ENCODE measurements around the gene ACP4. TPM values are rescaled to one million over a fixed set of nuclear protein-coding genes. Genes with fewer than 3 reads are reported as not detected.

ACP4 gene
- polyA plus RNA-seq, 1 donor (not counting 4 experiments of a cell fraction or from before 2014, with no cell fraction given) = not detected

DNA sequence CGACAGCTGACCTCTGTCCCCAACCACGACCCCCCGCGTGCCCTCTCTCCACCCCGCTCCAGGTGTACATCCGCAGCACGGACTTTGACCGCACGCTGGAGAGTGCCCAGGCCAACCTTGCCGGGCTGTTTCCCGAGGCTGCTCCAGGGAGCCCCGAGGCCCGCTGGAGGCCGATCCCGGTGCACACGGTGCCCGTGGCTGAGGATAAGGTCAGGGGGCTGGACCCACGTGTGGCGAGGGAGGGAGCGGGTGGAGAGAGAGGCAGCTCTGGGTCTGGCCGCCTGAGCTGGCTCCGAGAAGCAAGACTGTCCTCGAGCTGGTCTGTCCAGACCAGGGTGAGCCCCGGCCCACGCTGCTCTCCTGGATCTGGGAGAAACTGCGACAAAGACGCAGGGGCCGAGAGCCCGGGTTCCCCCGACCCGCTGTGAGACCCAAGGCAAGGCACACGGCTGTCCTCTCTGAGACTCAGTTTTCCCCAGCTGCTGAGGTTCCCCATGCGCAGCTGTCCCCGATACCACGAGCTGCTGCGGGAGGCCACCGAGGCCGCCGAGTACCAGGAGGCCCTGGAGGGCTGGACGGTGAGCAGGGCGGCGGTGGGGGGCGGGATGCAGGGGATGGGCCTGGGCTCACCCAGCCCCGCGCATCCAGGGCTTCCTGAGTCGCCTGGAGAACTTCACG, 1.5 kb downstream of the ACP4 start:
- FAIRE-seq (no peak), DNase-seq (ENCODE audit: low read depth, low spot score) (no peak)
- H3K27me3 ChIP-seq (ENCODE audit: control insufficient read depth, extremely low read depth, insufficient read depth, low read length) = no peaks in the 10 kb centered on the region
- no peak overlapping the region for H3K4me3 ChIP-seq (ENCODE audit: control insufficient read depth in 2 of 3, extremely low read depth in 1 of 3, insufficient read depth in 2 of 3, low read depth in 1 of 3, low read length in 3 of 3)
- H3K9ac ChIP-seq (ENCODE audit: control insufficient read depth, extremely low read depth, insufficient read depth, low read length) = no peak overlapping the region
- TF ChIP-seq, protein P1, sequence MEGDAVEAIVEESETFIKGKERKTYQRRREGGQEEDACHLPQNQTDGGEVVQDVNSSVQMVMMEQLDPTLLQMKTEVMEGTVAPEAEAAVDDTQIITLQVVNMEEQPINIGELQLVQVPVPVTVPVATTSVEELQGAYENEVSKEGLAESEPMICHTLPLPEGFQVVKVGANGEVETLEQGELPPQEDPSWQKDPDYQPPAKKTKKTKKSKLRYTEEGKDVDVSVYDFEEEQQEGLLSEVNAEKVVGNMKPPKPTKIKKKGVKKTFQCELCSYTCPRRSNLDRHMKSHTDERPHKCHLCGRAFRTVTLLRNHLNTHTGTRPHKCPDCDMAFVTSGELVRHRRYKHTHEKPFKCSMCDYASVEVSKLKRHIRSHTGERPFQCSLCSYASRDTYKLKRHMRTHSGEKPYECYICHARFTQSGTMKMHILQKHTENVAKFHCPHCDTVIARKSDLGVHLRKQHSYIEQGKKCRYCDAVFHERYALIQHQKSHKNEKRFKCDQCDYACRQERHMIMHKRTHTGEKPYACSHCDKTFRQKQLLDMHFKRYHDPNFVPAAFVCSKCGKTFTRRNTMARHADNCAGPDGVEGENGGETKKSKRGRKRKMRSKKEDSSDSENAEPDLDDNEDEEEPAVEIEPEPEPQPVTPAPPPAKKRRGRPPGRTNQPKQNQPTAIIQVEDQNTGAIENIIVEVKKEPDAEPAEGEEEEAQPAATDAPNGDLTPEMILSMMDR (optimal IDR thresholded peaks at IDR 0.05 in 1 of 3, IDR thresholded peaks at IDR 0.05 in 1 of 3, conservative IDR thresholded peaks at IDR 0.05 in 1 of 3; ENCODE audit: extremely low read depth in 1 of 3, insufficient read depth in 2 of 3, low read length in 3 of 3) = no peak
- no peak for TF ChIP-seq EZH2 (IDR thresholded peaks at IDR 0.05; ENCODE audit: low read length)
- H3K9me1 ChIP-seq (ENCODE audit: control insufficient read depth, extremely low read depth, insufficient read depth, low read length) = no peaks in the 10 kb centered on the region
- H3K4me1 ChIP-seq (ENCODE audit: control insufficient read depth, extremely low read depth, insufficient read depth, low read length) = no peaks in the 10 kb centered on the region
- peaks cover 4 to 6% of the 10 kb centered on the region in 2 experiments for H3K36me3 ChIP-seq (ENCODE audit: control insufficient read depth in 2 of 2, extremely low read depth in 1 of 2, insufficient read depth in 2 of 2, low read length in 2 of 2)
- H3K4me2 ChIP-seq (ENCODE audit: control insufficient read depth, extremely low read depth, insufficient read depth, low read depth, low read length) = no peak overlapping the region
- H3K79me2 ChIP-seq (ENCODE audit: control insufficient read depth, insufficient read depth, low read length) = no peaks in the 10 kb centered on the region
- no peak overlapping the region for H2AFZ ChIP-seq (ENCODE audit: control insufficient read depth, low read length)
- no peaks in the 10 kb centered on the region for H3K9me3 ChIP-seq (ENCODE audit: control insufficient read depth, low read depth, low read length)
- dilution Hi-C loops (cut with MboI; ENCODE audit: extremely low pct_ligation_motif_present, low sequenced_read_pairs) = no loop called here
- H3K27ac ChIP-seq (ENCODE audit: control insufficient read depth, insufficient read depth, low read length) = no peak overlapping the region
- H4K20me1 ChIP-seq (ENCODE audit: control insufficient read depth, extremely low read depth, insufficient read depth, low read length) = peaks cover 13% of the 10 kb centered on the region

DNA sequence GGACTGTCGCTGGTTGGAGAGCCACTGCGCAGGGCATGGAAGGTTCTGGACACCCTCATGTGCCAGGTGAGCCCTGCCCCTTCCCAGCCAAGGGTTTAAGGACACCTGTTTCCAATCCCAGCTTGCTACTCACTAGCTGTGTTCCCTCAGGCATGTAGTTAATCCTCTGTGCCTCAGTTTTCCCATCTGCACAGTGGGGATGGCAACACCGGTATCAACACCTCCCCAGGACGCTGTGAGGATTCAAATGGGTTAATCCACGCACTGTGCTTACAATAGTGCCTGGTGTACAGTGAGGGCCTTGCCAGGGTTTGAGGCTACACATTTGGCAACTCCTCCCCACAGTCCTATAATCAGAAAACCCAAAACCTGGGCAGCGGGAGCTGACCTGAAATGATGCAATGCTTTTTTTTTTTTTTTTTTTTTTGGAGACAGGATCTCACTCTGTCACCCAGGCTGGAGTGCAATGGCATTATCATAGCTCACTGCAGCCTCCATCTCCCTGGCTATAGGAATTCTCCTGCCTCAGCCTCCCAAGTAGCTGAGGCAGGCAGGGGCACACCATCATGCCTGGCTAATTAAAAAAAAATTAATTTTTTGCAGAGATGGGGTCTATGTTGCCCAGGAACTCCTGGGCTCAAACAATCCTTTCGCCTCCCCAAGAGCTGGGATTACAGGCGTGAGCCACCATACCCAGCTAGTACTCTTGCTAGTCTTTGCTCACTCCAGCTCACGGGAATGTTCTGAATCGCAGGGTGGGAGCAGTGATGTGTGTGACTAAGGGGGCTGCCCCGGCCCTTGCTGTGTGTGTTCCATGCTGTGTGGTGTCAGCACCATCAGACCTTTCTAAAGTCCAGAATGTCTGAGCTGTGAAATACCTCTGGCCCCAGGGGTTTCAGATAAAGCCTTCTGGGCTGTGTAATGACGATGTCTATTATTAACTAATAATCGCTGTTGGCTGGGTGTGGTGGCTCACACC, 2.3 kb downstream of the ACP4 start:
- Histone ChIP-seq H3K27me3 (ENCODE audit: control insufficient read depth, extremely low read depth, insufficient read depth, low read length) (no peaks in the 10 kb centered on the region), H3K9me3 (ENCODE audit: control insufficient read depth, low read depth, low read length) (no peaks in the 10 kb centered on the region), H3K4me1 (ENCODE audit: control insufficient read depth, extremely low read depth, insufficient read depth, low read length) (no peaks in the 10 kb centered on the region), H3K9ac (ENCODE audit: control insufficient read depth, extremely low read depth, insufficient read depth, low read length) (no peak overlapping the region), H2AFZ (ENCODE audit: control insufficient read depth, low read length) (no peak overlapping the region), H3K27ac (ENCODE audit: control insufficient read depth, insufficient read depth, low read length) (no peak overlapping the region), H3K4me3 (ENCODE audit: control insufficient read depth in 2 of 3, extremely low read depth in 1 of 3, insufficient read depth in 2 of 3, low read depth in 1 of 3, low read length in 3 of 3) (no peak overlapping the region), H3K4me2 (ENCODE audit: control insufficient read depth, extremely low read depth, insufficient read depth, low read depth, low read length) (no peak overlapping the region), H3K36me3 (ENCODE audit: control insufficient read depth in 2 of 2, extremely low read depth in 1 of 2, insufficient read depth in 2 of 2, low read length in 2 of 2) (peaks cover 11 to 13% of the 10 kb centered on the region in 2 experiments), H3K9me1 (ENCODE audit: control insufficient read depth, extremely low read depth, insufficient read depth, low read length) (no peaks in the 10 kb centered on the region), H3K79me2 (ENCODE audit: control insufficient read depth, insufficient read depth, low read length) (no peaks in the 10 kb centered on the region), H4K20me1 (ENCODE audit: control insufficient read depth, extremely low read depth, insufficient read depth, low read length) (peaks cover 19% of the 10 kb centered on the region)
- no peak for DNase-seq (ENCODE audit: low read depth, low spot score)
- dilution Hi-C loops (cut with MboI; ENCODE audit: extremely low pct_ligation_motif_present, low sequenced_read_pairs) = no loop called here
- TF ChIP-seq EZH2 (IDR thresholded peaks at IDR 0.05; ENCODE audit: low read length) = no peak
- TF ChIP-seq, protein P1 (optimal IDR thresholded peaks at IDR 0.05 in 1 of 3, IDR thresholded peaks at IDR 0.05 in 1 of 3, conservative IDR thresholded peaks at IDR 0.05 in 1 of 3; ENCODE audit: extremely low read depth in 1 of 3, insufficient read depth in 2 of 3, low read length in 3 of 3) = no peak
- no peak for FAIRE-seq

All from keratinocyte (primary cell).